Mucosa of rectum (tissue), 2 donors: ENCODE data around the gene SMARCD2.
A peak's percentile ranks its signal among the peaks of the same experiment; 100 is the strongest.

Experiments
- H3K27ac ChIP-seq, 2 donors: one replicate each; pipeline ENCODE4 v1.7.0; 2013; ENCODE audit warnings: inconsistent platforms in 2 of 2, low read depth in 2 of 2, low read length in 2 of 2
- H3K27me3 ChIP-seq, 2 donors: one replicate each; pipeline ENCODE4 v1.7.0; 2013; ENCODE audit warnings: low read length in 2 of 2; ENCODE audit not compliant: control insufficient read depth in 2 of 2, insufficient read depth in 2 of 2
- H3K36me3 ChIP-seq, 2 donors: one replicate each; pipeline ENCODE4 v1.7.0; 2013; ENCODE audit warnings: low read length in 2 of 2; ENCODE audit not compliant: control insufficient read depth in 2 of 2, insufficient read depth in 2 of 2
- H3K4me1 ChIP-seq, 2 donors: one replicate each; pipeline ENCODE4 v1.7.0; 2013; ENCODE audit warnings: low read length in 2 of 2, mild to moderate bottlenecking in 1 of 2; ENCODE audit not compliant: control insufficient read depth in 2 of 2, insufficient read depth in 2 of 2
- H3K4me3 ChIP-seq, 2 donors: one replicate each; pipeline ENCODE4 v1.7.0; 2013; ENCODE audit warnings: low read length in 2 of 2
- H3K9ac ChIP-seq, 2 donors: one replicate each; pipeline ENCODE4 v1.7.0; 2013; ENCODE audit warnings: low read length in 2 of 2, low read depth in 1 of 2, mild to moderate bottlenecking in 1 of 2
- H3K9me3 ChIP-seq, 2 donors: one replicate each; pipeline ENCODE4 v1.7.0; 2013; ENCODE audit warnings: low read length in 2 of 2; ENCODE audit not compliant: control insufficient read depth in 2 of 2
- donor health status: healthy.
- donor health status: Normal muscosa, but diverticular disease.

SMARCD2 gene

GRCh38 chr17:63840591-63841349, 1.7 kb downstream of the SMARCD2 start:
- Histone ChIP-seq H3K4me1 (peaks cover 28 to 35% of the 10 kb centered on the region in 2 donors), H3K9me3 (no peaks in the 10 kb centered on the region), H3K27ac (peak overlapping the region; percentile 88 to 90), H3K36me3 (peaks cover 10 to 12% of the 10 kb centered on the region in 2 donors), H3K27me3 (no peaks in the 10 kb centered on the region), H3K4me3 (peak overlapping the region; percentile 87 to 93), H3K9ac (peak overlapping the region; percentile 91 to 92)

GRCh38 chr17:63838631-63839171, 3.8 kb downstream of the SMARCD2 start:
- peak overlapping the region in 1 of 2 donors; percentile 52 for H3K4me3 ChIP-seq

GRCh38 chr17:63837962-63838600, 4.4 kb downstream of the SMARCD2 start:
- Histone ChIP-seq H3K27ac (peak overlapping the region; percentile 54 to 76), H3K9ac (peak overlapping the region; percentile 6 to 24), H3K36me3 (peaks cover 33 to 38% of the 10 kb centered on the region in 2 donors), H3K27me3 (no peaks in the 10 kb centered on the region), H3K9me3 (no peaks in the 10 kb centered on the region), H3K4me3 (no peak overlapping the region), H3K4me1 (peaks cover 28 to 35% of the 10 kb centered on the region in 2 donors)

More at GRCh38 chr17:63838631-63839171, 3.8 kb downstream of the SMARCD2 start:
- Histone ChIP-seq H3K27me3 (no peaks in the 10 kb centered on the region), H3K36me3 (peaks cover 27 to 32% of the 10 kb centered on the region in 2 donors), H3K27ac (peak overlapping the region; percentile 76 to 81), H3K4me1 (peaks cover 28 to 37% of the 10 kb centered on the region in 2 donors), H3K9ac (peak overlapping the region; percentile 57 to 63), H3K9me3 (no peaks in the 10 kb centered on the region)

- Histone ChIP-seq H3K27ac (no peak overlapping the region), H3K4me1 (peaks cover 28 to 35% of the 10 kb centered on the region in 2 donors), H3K27me3 (no peaks in the 10 kb centered on the region), H3K4me3 (no peak overlapping the region), H3K9ac (no peak overlapping the region), H3K9me3 (no peaks in the 10 kb centered on the region), H3K36me3 (peaks cover 39 to 44% of the 10 kb centered on the region in 2 donors)
Observed at GRCh38 chr17:63837480-63837879, 5.0 kb downstream of the SMARCD2 start.

GRCh38 chr17:63836811-63837210, 5.7 kb downstream of the SMARCD2 start:
- H3K36me3 ChIP-seq, result peaks cover 46 to 50% of the 10 kb centered on the region in 2 donors
- no peak overlapping the region for H3K9ac ChIP-seq

GRCh38 chr17:63835167-63835720, 7.2 kb downstream of the SMARCD2 start:
- no peak overlapping the region for H3K9ac ChIP-seq
- no peak overlapping the region for H3K27ac ChIP-seq
- no peaks in the 10 kb centered on the region for H3K9me3 ChIP-seq
- no peaks in the 10 kb centered on the region for H3K27me3 ChIP-seq
- H3K4me3 ChIP-seq, result no peak overlapping the region
- H3K36me3 ChIP-seq, result peaks cover 61 to 65% of the 10 kb centered on the region in 2 donors
- peaks cover 16 to 21% of the 10 kb centered on the region in 2 donors for H3K4me1 ChIP-seq

More at GRCh38 chr17:63836811-63837210, 5.7 kb downstream of the SMARCD2 start:
- H3K27me3 ChIP-seq, result no peaks in the 10 kb centered on the region
- H3K4me3 ChIP-seq, result no peak overlapping the region
- H3K27ac ChIP-seq, result no peak overlapping the region
- no peaks in the 10 kb centered on the region for H3K9me3 ChIP-seq
- peaks cover 28 to 35% of the 10 kb centered on the region in 2 donors for H3K4me1 ChIP-seq

- Histone ChIP-seq H3K4me3 (no peak overlapping the region), H3K27me3 (no peaks in the 10 kb centered on the region), H3K9me3 (no peaks in the 10 kb centered on the region), H3K4me1 (peaks cover 14 to 21% of the 10 kb centered on the region in 2 donors), H3K9ac (no peak overlapping the region), H3K27ac (no peak overlapping the region), H3K36me3 (peaks cover 67 to 72% of the 10 kb centered on the region in 2 donors)
Observed at GRCh38 chr17:63834431-63835166, 7.9 kb downstream of the SMARCD2 start.

- no peak overlapping the region for H3K4me3 ChIP-seq
- H3K9ac ChIP-seq, result no peak overlapping the region
- H3K27ac ChIP-seq, result no peak overlapping the region
- no peaks in the 10 kb centered on the region for H3K27me3 ChIP-seq
- H3K9me3 ChIP-seq, result no peaks in the 10 kb centered on the region
- H3K4me1 ChIP-seq, result peaks cover 6 to 14% of the 10 kb centered on the region in 2 donors
- peaks cover 70 to 78% of the 10 kb centered on the region in 2 donors for H3K36me3 ChIP-seq
Observed at GRCh38 chr17:63833741-63834373, 8.6 kb downstream of the SMARCD2 start.

- Histone ChIP-seq H3K27me3 (no peaks in the 10 kb centered on the region), H3K4me1 (peaks cover 6 to 15% of the 10 kb centered on the region in 2 donors), H3K4me3 (no peak overlapping the region), H3K36me3 (peaks cover 70 to 78% of the 10 kb centered on the region in 2 donors), H3K9me3 (no peaks in the 10 kb centered on the region), H3K27ac (no peak overlapping the region), H3K9ac (no peak overlapping the region)
Observed at GRCh38 chr17:63833026-63833740, 9.3 kb downstream of the SMARCD2 start.
